A549 (cell line): ENCODE measurements around the gene ZMIZ2. TPM values are rescaled to one million over a fixed set of nuclear protein-coding genes. Genes with fewer than 3 reads are reported as not detected.

Experiments used
- ATAC-seq, 2 experiments: fragments of 200-7000 bp in 1 of 2; fragments of >200 bp in 1 of 2; cut with Nextera tagmentation in 1 of 2; cut with Tn5 transposase in 1 of 2; 3 replicates each; pipeline versions ENCODE4 v1.8.0 to v1.9.1; 2018 to 2020; ENCODE audit warnings: mild to moderate bottlenecking in 1 of 2, moderate library complexity in 1 of 2
- CTCF ChIA-PET: fragments of 300-600 bp; sonication (Branson Sonifier 250); formaldehyde crosslinking; extraction: SDS; loops from one replicate; lab custom pipeline; 2021; ENCODE audit warnings: antibody characterized with exemption, inconsistent platforms; lab: Yijun Ruan, JAX
- POLR2A ChIA-PET: fragments of 350-600 bp; formaldehyde crosslinking; extraction: SDS; loops from one replicate; lab custom pipeline; 2021; ENCODE audit warnings: antibody characterized with exemption, inconsistent platforms; lab: Yijun Ruan, JAX
- DNase-seq, 2 experiments: peaks; one replicate each; pipeline versions ENCODE4 v3.0.0 to v3.0.0-alpha.2; 2011 to 2016; ENCODE audit warnings: low read depth in 1 of 2, low spot score in 1 of 2
- FAIRE-seq: peaks from 2 replicates; lab custom pipeline; 2011; peaks lifted over from hg19 to GRCh38; lab: Jason Lieb, UNC
- H3K27ac ChIP-seq, 2 experiments: fragments of >200 bp; sonication (Bioruptor Twin); formaldehyde crosslinking; 3 replicates each; pipeline ENCODE4 v1.5.1; 2016 to 2017
- H3K4me1 ChIP-seq: fragments of >200 bp; sonication (Bioruptor Twin); formaldehyde crosslinking; 3 replicates; pipeline ENCODE4 v1.6.1; 2016
- H3K4me2 ChIP-seq: fragments of >200 bp; sonication (Bioruptor Twin); formaldehyde crosslinking; 3 replicates; pipeline ENCODE4 v1.6.1; 2016
- H3K4me3 ChIP-seq: fragments of >200 bp; sonication (Bioruptor Twin); formaldehyde crosslinking; 3 replicates; pipeline ENCODE4 v1.5.1; 2016
- H3K9me3 ChIP-seq: fragments of >200 bp; sonication (Bioruptor Twin); formaldehyde crosslinking; 3 replicates; pipeline ENCODE4 v1.6.1; 2016
- CBX8 ChIP-seq: fragments of 200-600 bp; sonication (generic); IDR thresholded peaks from 2 replicates; pipeline ENCODE4 v1.6.1; 2016
- CEBPB ChIP-seq, 2 experiments: fragments of >200 bp in 1 of 2; sonication (Bioruptor Twin) in 1 of 2; formaldehyde crosslinking in 1 of 2; IDR thresholded peaks; 2 replicates each; pipeline ENCODE4 v1.6.1; 2012 to 2016
- EHF ChIP-seq: fragments of 250-450 bp; sonication (Bioruptor Pico); IDR thresholded peaks from 2 replicates; pipeline ENCODE4 v1.5.0; 2020; ENCODE audit warnings: mild to moderate bottlenecking
- ESRRA ChIP-seq: fragments of 150-350 bp; IDR thresholded peaks from 2 replicates; pipeline ENCODE4 v1.6.1; 2014; ENCODE audit warnings: mild to moderate bottlenecking, low read length, borderline replicate concordance
- FOSB ChIP-seq: fragments of 250-450 bp; sonication (Bioruptor Pico); IDR thresholded peaks from 2 replicates; pipeline ENCODE4 v1.5.0; 2020; ENCODE audit warnings: mild to moderate bottlenecking, moderate library complexity
- FOSL2 ChIP-seq, 2 experiments: fragments of 450-650 bp in 1 of 2; fragments of >200 bp in 1 of 2; sonication (Bioruptor Twin) in 1 of 2; formaldehyde crosslinking; IDR thresholded peaks; 2 replicates each; pipeline versions ENCODE4 v1.5.0 to v1.6.1; 2016 to 2020; ENCODE audit warnings: mild to moderate bottlenecking in 1 of 2, moderate library complexity in 1 of 2
- HDAC2 ChIP-seq: fragments of 200-600 bp; sonication (generic); IDR thresholded peaks from 2 replicates; pipeline ENCODE4 v1.6.1; 2016
- JUNB ChIP-seq: fragments of >200 bp; sonication (Bioruptor Twin); formaldehyde crosslinking; IDR thresholded peaks from 2 replicates; pipeline ENCODE4 v1.6.1; 2016
- KDM1A ChIP-seq: fragments of 200-600 bp; sonication (generic); IDR thresholded peaks from 2 replicates; pipeline ENCODE4 v1.6.1; 2016; ENCODE audit warnings: low read depth, mild to moderate bottlenecking
- KDM5A ChIP-seq: fragments of 200-600 bp; sonication (generic); IDR thresholded peaks from 2 replicates; pipeline ENCODE4 v1.6.1; 2016; ENCODE audit warnings: antibody characterized with exemption, mild to moderate bottlenecking
- NPAS2 ChIP-seq: fragments of 250-450 bp; sonication (Bioruptor Pico); IDR thresholded peaks from 2 replicates; pipeline ENCODE4 v1.8.0; 2022; ENCODE audit warnings: mild to moderate bottlenecking, moderate library complexity, borderline replicate concordance
- NR3C1 ChIP-seq: fragments of >200 bp; sonication (Bioruptor Twin); formaldehyde crosslinking; IDR thresholded peaks from 3 replicates; pipeline ENCODE4 v1.6.1; 2017
- PHF8 ChIP-seq: fragments of 200-600 bp; sonication (generic); IDR thresholded peaks from 2 replicates; pipeline ENCODE4 v1.6.1; 2016; ENCODE audit warnings: low read depth, mild to moderate bottlenecking, antibody characterized with exemption, moderate library complexity, borderline replicate concordance
- POLR2A ChIP-seq: IDR thresholded peaks from 2 replicates; pipeline ENCODE4 v1.6.1; 2012; ENCODE audit warnings: mild to moderate bottlenecking, low read length
- RAD21 ChIP-seq, 2 experiments: fragments of >200 bp in 1 of 2; sonication (Bioruptor Twin) in 1 of 2; formaldehyde crosslinking in 1 of 2; IDR thresholded peaks in 1 of 2; conservative IDR thresholded peaks in 1 of 2; 2 replicates in 1 of 2; 3 replicates in 1 of 2; pipeline ENCODE4 v1.6.1; 2012 to 2018; ENCODE audit warnings: inconsistent platforms in 1 of 2
- RNF2 ChIP-seq: fragments of 200-600 bp; sonication (generic); IDR thresholded peaks from 2 replicates; pipeline ENCODE4 v1.6.1; 2016; ENCODE audit warnings: low read depth, mild to moderate bottlenecking, antibody characterized with exemption, moderate library complexity, borderline replicate concordance
- TFCP2L1 ChIP-seq: fragments of 250-450 bp; sonication (Bioruptor Pico); IDR thresholded peaks from 2 replicates; pipeline ENCODE4 v1.5.0; 2021; ENCODE audit warnings: mild to moderate bottlenecking
- TP53 ChIP-seq: fragments of 250-450 bp; sonication (Bioruptor Pico); IDR thresholded peaks from 2 replicates; pipeline ENCODE4 v1.5.0; 2021; ENCODE audit warnings: mild to moderate bottlenecking, moderate library complexity
- ZFP36 ChIP-seq: fragments of 450-650 bp; IDR thresholded peaks from 2 replicates; pipeline ENCODE4 v1.6.1; 2014; ENCODE audit warnings: borderline replicate concordance; ENCODE audit not compliant: partially characterized antibody
- ZNF302 ChIP-seq: fragments of 250-450 bp; sonication (Bioruptor Pico); IDR thresholded peaks from 2 replicates; pipeline ENCODE4 v1.9.0; 2021; ENCODE audit warnings: inconsistent platforms, mild to moderate bottlenecking, moderate library complexity
- WGBS: methylation state at CpG from one replicate; pipeline ENCODE4 v1.1.6; 2017; ENCODE audit errors: missing lambda C conversion rate; 5-methylcytosine and 5-hydroxymethylcytosine counted together
- polyA plus RNA-seq, 4 experiments: library from polyadenylated mRNA; depleted of rRNA in 3 of 4; stranded (reverse); fragments of >200 nt; fragmentation: RNase III in 1 of 4; extraction: RNeasy Plus Mini Kit Qiagen cat#74134 plus additional on column Dnase treatment in 1 of 4; gene quantifications; 2 replicates in 3 of 4; 3 replicates in 1 of 4; pipeline ENCODE4 v1.2.3, GENCODE V29; 2011 to 2017
- TF ChIP-seq, protein P1 (sequence below): fragments of 450-650 bp; IDR thresholded peaks from 2 replicates; pipeline ENCODE4 v1.6.1; 2014; ENCODE audit warnings: antibody characterized with exemption
- TF ChIP-seq, protein P2 (sequence below): fragments of >200 bp; sonication (Bioruptor Twin); formaldehyde crosslinking; IDR thresholded peaks from 2 replicates; pipeline ENCODE4 v1.6.1; 2016
- TF ChIP-seq, protein P3 (sequence below): fragments of 250-450 bp; sonication (Bioruptor Pico); IDR thresholded peaks from 2 replicates; pipeline ENCODE4 v1.5.0; 2020; ENCODE audit warnings: low read depth, mild to moderate bottlenecking, moderate library complexity
- TF ChIP-seq, protein P4 (sequence below): IDR thresholded peaks from 2 replicates; pipeline ENCODE4 v1.6.1; 2012; ENCODE audit warnings: low read depth, borderline replicate concordance
- TF ChIP-seq, protein P5 (sequence below): fragments of 250-450 bp; sonication (Bioruptor Pico); IDR thresholded peaks from 2 replicates; pipeline ENCODE4 v1.5.0; 2021; ENCODE audit warnings: mild to moderate bottlenecking, moderate library complexity, borderline replicate concordance
- TF ChIP-seq, protein P6 (sequence below): IDR thresholded peaks from 2 replicates; pipeline ENCODE4 v1.6.1; 2012

The ZMIZ2 gene
- polyA plus RNA-seq, 2 of the 4 experiments (the other 2 are of a cell fraction) = 4.3 to 21.7 TPM

DNA sequence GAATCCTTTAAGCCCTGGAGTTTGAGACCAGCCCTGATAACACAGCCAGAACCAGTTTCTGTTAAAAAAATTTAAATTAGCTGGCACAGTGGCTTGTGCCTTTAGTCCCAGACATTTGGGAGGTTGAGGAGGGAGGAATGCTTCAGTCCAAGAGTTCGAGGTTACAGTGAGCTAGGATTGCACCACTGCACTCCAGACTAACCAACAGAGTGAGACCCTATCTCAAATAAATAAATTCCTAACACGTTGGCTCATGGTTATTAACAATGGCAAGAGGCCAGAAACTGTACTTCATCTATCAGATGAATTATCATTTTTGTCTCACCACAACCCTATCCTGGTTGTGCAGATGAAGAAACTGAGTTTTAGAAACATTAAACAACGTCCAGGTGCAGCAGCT, 45.7 kb downstream of the ZMIZ2 start:
- 49% methylated on average over 3 of the region's 3 CpGs for WGBS
- ATAC-seq (no peak), DNase-seq (no peak), FAIRE-seq (no peak)
- ChIA-PET POLR2A (interaction anchor here (0.5 kb wide), 1 partner anchor 46 kb away, joined by 4 read pairs; no protein-coding TSS in a partner anchor), CTCF (interaction anchor here (0.8 to 1.7 kb wide), 5 partner anchors 9 to 229 kb away, joined by 3 to 6 read pairs (median 3); partner anchors contain the start of gene H2AZ2)
- Histone ChIP-seq H3K4me3 (no peak overlapping the region), H3K27ac (0 out of 6 replicates have a peak overlapping the region, but pooled peaks of 1 of the 2 experiments have one; percentile 12), H3K4me1 (peaks cover 21% of the 10 kb centered on the region), H3K4me2 (no peak overlapping the region), H3K9me3 (no peaks in the 10 kb centered on the region)
- TF ChIP-seq KDM1A (no peak), RAD21 (conservative IDR thresholded peaks at IDR 0.05 in 1 of 2, IDR thresholded peaks at IDR 0.05 in 1 of 2) (no peak), ZFP36 (no peak), KDM5A (no peak), ZNF302 (no peak)
- TF ChIP-seq, protein P1, sequence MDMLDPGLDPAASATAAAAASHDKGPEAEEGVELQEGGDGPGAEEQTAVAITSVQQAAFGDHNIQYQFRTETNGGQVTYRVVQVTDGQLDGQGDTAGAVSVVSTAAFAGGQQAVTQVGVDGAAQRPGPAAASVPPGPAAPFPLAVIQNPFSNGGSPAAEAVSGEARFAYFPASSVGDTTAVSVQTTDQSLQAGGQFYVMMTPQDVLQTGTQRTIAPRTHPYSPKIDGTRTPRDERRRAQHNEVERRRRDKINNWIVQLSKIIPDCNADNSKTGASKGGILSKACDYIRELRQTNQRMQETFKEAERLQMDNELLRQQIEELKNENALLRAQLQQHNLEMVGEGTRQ = no peak
- TF ChIP-seq, protein P2, sequence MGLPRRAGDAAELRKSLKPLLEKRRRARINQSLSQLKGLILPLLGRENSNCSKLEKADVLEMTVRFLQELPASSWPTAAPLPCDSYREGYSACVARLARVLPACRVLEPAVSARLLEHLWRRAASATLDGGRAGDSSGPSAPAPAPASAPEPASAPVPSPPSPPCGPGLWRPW = no peak

DNA sequence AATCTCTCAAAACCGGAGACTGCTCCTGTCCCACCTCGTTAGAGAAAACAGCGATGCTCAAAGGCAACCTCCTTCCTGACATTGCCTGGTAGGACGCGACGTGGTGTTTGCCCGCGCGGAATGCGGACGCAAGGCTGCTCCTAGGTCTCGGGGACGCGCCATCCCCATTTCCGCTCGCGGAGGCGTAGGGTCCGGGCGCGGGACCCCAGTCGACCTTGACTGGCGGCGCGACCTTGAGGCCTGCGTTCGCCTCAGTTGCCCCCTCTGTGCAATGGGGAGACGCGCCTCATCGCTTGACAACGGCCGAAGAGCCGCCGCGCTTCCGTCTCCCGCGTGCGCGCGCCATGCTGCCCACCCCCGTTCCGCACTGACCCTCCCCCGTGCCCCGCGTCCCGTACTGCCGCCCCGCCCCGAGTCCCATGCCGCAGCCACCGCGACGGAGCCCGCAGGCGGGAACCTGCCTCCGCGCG, 47.4 kb downstream of the ZMIZ2 start:
- peak overlapping the region; percentile 75 for H3K4me2 ChIP-seq
- H3K4me3 ChIP-seq = peak overlapping the region; percentile 79
- ATAC-seq (peak; percentile 45 to 62), DNase-seq (peak in 1 of 2 experiments; percentile 64), FAIRE-seq (no peak)
- ChIA-PET CTCF (no interaction called here), POLR2A (interaction anchor here (1.2 kb wide), 1 partner anchor 52 kb away, joined by 4 read pairs; the partner anchor contains the start of gene H2AZ2)
- H3K27ac ChIP-seq = peak overlapping the region; percentile 96 to 97
- 0% methylated on average over 11 of the region's 59 CpGs for WGBS
- H3K9me3 ChIP-seq = no peaks in the 10 kb centered on the region
- TF ChIP-seq NR3C1 (no peak), PHF8 (peak; percentile 57), CEBPB (IDR thresholded peaks at IDR 0.05) (no peak), JUNB (no peak), RNF2 (no peak), FOSB (CRISPR knock-in tag) (peak; percentile 67; the same call in 1 of the 2 replicates), KDM1A (peak; percentile 97), HDAC2 (no peak), NPAS2 (no peak), ESRRA (peak; percentile 98), POLR2A (peak; percentile 67), EHF (0 out of 2 replicates have a peak, but pooled peaks have one; percentile 20), RAD21 (conservative IDR thresholded peaks at IDR 0.05 in 1 of 2, IDR thresholded peaks at IDR 0.05 in 1 of 2) (no peak), FOSL2 (IDR thresholded peaks at IDR 0.05) (no peak), FOSL2 (CRISPR knock-in tag; IDR thresholded peaks at IDR 0.05) (no peak), TP53 (CRISPR knock-in tag) (no peak), CBX8 (no peak), TFCP2L1 (CRISPR knock-in tag) (peak; percentile 79; the same call in 1 of the 2 replicates)
- TF ChIP-seq, protein P3, sequence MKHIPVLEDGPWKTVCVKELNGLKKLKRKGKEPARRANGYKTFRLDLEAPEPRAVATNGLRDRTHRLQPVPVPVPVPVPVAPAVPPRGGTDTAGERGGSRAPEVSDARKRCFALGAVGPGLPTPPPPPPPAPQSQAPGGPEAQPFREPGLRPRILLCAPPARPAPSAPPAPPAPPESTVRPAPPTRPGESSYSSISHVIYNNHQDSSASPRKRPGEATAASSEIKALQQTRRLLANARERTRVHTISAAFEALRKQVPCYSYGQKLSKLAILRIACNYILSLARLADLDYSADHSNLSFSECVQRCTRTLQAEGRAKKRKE (CRISPR knock-in tag) = peak; percentile 21; the same call in 1 of the 2 replicates
- TF ChIP-seq, protein P4, sequence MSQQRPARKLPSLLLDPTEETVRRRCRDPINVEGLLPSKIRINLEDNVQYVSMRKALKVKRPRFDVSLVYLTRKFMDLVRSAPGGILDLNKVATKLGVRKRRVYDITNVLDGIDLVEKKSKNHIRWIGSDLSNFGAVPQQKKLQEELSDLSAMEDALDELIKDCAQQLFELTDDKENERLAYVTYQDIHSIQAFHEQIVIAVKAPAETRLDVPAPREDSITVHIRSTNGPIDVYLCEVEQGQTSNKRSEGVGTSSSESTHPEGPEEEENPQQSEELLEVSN = peak; percentile 96
- TF ChIP-seq, protein P5, sequence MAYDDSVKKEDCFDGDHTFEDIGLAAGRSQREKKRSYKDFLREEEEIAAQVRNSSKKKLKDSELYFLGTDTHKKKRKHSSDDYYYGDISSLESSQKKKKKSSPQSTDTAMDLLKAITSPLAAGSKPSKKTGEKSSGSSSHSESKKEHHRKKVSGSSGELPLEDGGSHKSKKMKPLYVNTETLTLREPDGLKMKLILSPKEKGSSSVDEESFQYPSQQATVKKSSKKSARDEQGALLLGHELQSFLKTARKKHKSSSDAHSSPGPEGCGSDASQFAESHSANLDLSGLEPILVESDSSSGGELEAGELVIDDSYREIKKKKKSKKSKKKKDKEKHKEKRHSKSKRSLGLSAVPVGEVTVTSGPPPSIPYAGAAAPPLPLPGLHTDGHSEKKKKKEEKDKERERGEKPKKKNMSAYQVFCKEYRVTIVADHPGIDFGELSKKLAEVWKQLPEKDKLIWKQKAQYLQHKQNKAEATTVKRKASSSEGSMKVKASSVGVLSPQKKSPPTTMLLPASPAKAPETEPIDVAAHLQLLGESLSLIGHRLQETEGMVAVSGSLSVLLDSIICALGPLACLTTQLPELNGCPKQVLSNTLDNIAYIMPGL = no peak
- TF ChIP-seq, protein P6, sequence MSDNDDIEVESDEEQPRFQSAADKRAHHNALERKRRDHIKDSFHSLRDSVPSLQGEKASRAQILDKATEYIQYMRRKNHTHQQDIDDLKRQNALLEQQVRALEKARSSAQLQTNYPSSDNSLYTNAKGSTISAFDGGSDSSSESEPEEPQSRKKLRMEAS = peak; percentile 90
- peaks cover 33% of the 10 kb centered on the region for H3K4me1 ChIP-seq
